Fibroblast of gingiva (primary cell): Measurements from ENCODE around the gene CHN2.

Source experiments
- DNase-seq: peaks from one replicate; pipeline ENCODE4 v3.0.0-alpha.2; 2011; ENCODE audit warnings: low read depth

The CHN2 gene

DNA sequence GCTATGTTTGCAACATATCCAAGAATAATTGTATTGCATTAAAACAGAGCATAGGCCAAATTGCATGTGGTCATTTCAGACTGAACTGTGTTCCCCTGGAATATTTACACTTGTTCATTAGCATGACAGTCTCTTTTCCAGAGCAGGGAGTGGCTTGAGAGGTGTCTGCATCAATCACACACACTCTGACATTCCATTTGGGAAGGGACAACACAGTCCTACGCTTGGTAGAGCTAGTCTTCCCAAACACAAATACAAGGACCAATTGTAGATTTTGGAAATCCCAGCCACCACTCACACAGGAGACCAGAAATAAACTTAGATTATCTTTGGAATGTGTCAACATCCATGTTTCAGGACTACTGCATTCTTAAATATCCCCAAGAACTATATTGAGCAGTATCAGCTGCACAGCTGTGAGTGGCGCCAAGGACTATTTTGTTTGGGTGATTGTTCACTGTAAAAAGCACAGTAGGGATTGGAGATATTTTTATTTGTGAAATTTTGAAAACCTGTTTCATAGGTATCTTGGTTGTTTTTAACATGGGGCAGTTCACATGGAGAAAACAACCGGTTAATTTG is 275.5 kb downstream of the CHN2 start:
- no peak for DNase-seq

DNA sequence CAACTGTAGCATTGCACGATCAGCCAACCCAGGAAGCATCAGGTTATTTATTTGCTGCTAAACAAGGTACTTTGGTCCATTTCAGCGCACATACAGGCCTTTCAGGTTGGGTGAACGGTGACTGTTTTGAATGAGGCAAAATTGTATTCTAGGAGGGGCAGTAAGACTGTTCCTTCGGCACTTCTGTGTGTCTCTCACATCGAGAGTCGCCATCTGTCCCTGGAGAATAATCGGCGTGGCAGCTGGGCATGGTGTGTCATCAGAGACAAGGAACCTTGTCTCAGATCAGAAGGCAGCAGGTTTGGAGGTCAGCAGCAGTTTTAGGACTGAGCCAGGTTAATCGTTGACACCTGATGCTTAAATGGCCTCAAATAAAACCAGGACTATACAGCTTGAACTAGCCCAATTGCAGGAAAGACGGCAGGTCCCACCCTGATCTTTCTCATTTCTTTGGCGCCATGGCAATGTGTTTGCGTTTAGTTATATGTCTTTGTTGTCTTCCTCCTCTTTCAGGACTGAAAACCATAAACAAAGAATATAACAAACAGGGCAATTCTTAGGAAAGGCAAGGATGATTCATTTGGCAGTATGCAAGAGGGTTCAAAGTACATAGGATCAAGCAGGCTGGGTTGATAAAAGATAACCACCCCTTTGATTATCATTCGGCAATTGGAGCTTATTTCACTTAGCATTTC is 277.0 kb downstream of the CHN2 start:
- DNase-seq, result no peak

DNA sequence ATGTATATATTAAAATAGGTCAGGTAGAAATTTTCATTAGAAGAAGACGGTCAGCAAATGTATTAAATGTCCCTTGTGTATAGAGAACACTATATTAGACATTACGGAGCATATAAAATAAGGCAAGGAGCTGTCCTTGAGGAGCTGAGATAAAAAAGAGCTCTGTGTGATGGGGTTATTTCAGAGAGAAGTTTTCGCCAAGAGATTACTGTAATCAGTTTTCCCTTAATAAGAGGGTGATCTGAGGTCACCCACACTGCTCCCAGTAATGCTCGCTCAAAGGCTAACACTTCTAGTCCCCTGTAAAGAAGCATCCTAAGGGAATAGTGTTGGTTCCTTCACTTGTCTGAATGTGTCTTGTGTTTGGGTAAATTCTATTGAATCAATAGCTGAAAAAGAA is 282.3 kb downstream of the CHN2 start:
- no peak for DNase-seq

DNA sequence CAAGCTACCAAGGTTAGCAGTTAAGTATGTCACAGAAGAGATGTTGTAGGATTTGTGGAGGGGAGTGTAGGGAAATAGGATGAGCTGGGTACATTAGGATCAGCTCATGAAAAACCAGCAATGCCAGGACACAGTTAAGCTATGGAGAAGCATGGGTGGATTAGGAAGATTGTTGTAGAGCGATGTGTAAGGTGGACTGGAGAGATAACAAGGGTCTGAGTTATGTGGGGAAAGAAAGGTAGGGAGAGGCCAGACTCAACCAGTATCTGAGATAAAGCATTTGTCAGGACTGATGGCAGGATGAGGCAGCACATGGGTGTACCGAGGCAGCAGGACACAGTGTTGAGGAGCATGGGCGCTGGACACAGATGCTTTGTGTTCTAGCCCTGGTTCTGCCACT is 283.7 kb downstream of the CHN2 start:
- no peak for DNase-seq

DNA sequence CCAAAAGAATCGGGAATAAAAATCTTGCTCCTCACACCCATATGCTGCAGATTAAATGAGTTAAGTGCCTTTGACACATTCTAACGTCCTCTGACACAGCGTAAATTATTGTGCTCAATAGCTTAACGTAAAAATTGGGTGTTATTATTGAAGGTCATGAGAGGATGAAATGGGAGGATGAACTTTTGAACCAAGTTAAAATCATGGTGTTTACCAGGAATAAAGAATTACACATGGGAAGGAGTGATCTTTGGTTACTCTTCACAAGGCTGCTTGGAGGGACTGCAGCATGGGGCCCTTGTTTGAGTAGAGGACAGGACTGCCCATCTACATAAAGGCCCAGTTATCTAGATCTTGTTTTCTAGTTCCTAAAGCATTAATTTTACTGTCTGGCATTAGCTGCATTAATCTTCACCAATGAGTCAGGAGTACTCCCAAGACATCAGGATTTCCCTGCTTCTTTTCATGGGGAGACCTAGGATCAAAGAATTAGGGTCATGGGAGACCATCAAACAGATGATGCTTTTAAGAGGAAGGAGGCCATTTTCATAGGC is 284.2 kb downstream of the CHN2 start:
- no peak for DNase-seq

DNA sequence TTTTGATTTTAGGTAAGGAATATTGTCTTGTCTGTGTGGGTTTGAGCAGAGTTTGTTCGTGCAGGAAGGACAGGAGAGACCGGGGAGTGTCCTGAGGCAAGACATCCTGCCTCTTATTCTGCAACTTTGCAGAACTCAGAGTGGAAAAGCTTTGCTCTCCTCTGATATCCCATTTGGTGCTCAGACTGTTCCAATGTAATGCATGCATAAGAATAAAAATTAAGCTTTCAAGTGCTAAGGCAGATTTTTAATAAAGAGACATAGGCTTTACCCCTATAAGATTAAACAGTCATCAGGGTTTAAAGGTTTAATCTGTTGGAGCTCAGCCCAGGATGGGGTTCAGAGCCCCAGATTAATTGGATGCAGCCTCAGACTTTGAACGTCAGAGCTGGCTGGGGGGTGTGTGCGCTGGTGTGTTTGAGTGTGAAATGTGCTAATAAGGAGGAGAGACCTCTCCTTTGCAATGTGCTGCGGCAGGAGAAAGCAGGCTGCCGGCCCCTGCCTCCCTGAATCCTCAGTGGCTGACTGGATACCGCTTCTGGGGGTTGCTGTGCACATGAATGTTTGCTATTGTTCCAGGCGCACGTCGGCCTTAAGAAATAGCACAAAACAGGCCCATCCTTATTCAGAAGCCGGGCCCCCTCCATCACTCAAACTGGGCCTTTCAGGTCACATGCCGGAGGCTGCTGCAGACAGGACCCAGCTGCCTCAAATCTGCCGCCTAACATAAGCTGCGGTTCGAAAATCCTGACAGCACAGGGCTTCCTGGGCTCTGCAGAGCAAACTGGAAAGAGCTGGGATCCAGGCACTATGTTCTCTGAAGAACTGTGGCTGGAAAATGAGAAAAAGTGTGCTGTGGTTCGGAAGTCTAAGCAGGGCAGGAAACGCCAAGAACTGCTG is 285.0 kb downstream of the CHN2 start:
- DNase-seq, result no peak

DNA sequence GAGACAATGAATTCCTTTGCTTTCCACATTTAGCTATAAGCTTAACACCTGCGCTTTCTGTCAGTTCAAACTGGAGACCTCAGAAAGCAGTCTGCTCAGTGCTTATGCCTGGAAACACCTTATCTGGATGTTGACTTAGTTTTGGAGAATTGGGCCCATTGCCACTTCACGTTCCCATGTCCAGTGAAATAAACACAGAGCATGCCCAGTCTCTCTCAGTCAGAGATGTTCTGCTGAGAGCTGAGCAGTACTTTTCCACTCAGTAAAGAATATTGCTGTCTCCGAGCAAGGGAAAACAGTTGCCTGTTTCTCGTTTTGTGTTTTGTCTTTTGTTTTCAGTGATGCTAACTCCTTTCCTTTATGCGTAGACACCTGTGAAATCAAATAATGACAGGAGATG is 285.9 kb downstream of the CHN2 start:
- no peak for DNase-seq

DNA sequence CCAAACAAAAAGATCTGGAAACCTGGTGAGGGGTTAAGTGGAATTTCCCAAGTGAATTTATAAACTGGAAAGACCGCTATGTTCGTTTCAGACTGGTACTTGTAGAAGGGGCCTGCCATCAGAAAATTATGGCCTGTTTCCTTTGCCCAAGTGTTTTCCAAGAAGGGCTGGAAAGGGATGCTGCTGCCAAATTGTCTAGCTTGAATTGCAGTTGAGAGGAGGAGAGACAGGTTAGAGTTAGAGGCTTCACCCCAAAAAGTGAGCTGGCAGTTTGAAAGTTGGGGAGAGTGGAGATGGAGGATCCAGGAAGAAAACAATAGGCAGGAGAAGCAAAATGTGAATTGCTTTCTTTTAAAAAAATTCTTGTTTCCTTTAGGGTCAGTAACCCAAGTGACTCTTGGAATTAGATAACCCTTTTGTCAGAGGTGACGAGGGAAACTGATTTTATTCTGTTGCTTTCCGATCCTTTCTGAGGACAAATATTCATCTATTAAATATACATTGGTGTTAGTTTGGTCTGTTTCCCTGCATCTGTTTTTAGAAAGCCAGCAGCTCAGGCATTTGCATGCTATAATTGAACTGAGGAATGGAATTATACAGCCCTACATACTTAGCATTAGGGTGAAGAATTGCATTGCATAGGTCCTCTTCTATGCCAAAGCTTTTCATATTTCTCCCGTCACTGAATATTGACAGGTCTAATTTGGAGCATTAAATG is 286.5 kb downstream of the CHN2 start:
- no peak for DNase-seq

DNA sequence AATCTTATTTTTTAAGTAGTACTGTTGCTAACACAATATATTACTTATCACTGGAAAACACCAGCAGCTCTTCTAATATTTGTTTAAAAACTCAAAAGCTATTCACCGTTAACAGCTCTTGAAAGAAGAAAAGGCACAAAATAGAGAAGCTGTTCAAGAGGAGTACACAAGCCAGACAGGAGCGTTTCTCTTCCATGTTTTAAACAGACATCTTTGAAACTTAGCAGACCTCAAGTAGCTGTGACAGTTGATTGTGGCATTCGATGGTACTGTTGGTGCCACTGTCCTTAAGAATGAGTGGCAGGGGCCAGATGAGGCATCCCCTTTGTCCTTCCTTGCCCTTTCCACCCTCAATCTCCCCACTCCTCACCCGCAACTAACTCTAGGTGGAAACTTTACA is 287.5 kb downstream of the CHN2 start:
- DNase-seq, result no peak

DNA sequence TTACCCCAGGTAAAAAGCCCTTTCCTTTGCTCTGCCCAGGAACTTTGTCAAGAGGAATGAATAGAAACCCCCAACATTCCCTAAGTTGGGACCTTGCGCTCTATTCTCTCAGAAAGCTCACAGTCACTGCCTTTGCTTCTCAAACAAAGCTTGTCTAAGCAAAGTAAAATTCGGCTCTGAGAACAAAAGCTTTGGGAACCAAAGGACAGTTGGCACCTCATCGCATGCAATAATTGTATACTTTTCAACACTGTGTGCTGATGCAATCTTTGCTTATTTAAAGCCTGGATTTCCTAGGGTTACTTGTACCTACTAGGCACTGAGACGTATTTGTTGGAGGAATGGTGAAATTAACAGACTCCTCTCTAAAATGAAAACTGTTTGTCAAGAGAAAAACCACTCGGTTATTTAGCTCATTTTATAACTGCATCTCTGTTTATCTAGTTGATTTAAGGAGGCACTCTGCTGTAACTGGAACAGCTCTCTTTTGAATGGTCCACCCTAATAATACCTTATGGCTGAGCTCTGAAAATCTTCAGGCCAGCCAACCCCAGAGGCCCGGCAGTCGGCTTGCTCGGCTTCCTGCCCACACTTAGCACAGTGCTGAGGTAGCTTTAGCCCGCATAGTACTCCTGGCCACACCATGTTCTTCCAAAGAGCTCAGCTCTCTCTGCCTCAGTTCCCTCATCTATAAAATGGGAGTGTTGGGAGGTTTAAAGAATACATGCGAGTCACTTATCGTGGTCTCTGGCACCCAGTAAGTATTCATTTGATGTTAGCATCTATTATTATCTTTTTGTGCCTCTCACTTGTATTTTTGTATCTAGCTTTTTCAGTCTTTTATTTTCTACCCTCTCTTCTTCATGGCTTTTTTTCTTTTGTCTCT is 288.9 kb downstream of the CHN2 start:
- no peak for DNase-seq

DNA sequence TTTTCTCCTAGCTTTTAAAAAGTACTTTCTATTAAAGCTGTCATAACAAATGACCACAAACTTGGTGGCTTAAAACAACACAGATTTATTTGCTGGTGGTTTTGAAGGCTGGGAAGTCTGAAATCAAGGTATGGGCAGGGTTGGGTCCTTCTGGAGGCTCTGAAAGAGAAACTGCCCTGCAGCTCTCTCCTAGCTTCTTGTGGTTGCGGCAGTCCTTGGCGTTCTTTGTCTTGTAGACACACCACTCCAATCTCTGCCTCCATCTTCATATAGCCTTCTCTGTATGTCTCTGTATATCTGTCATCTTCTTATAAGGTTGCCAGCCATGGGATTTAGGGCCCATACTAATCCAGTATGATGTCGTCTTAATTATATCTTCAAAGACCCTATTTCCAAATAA is 289.7 kb downstream of the CHN2 start:
- DNase-seq, result no peak

DNA sequence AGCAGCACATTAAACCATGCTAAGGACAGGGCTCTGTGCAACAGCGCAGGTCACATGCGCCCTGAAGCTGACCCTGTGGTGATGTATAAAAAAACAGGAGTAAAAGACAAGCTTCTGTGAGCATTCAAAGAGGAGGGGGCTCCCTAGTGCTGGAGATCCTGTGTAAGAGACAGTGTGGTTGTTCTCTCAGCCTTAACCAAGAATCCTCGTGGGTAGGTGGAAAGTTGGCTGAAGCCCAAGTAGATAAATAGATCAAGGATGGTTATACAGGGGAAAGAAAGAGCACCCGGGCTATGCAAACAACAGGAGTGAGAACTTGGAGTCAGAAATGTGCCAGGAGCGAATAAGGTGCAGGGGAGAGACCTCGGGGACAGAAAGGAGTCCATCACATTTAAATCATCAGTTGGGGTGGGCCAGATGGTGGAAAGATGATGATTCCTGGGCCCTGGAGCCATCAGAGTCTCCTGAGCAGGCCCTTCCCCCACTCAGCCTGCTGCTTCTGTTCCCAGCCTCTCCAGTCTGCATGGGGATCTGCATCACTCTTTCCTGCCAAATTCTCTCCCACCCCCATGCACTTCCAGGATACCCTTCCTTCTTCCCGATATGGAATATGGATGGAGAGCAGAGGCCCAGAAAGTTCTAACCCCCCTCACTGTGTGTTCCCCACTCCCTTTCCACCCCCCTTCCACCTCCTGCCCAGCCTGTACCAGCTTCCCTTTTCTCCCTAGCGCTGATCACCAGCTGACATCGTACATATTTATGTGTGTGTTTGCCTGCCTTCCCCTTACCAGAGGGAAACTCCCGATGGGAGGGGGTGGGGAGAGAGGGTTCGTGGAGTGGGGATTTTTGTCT is 291.0 kb downstream of the CHN2 start:
- no peak for DNase-seq

DNA sequence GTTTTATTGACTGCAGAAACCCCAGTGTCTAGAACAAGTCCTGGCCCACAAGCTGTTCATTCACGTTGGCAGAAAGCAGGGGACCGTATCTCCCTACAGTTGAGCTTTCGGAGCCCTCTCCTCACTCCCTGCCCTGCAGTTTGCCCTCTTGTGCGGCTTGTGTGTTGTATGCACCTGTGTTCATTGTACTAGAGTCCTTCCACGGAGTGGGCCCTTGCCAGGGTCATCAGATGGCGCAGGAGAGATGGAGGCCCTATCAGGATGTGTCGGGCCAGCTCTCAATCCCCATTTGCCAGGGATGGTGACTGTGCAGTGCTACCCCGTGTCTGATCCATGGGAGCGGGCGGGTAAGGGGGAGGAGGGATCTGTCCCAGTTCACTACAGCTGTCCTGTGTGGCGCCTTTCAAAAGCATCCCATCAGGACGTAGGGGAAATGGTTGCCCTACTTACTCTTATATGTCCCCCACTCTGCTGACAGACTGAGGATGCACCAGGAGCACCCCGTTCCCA is 291.7 kb downstream of the CHN2 start:
- DNase-seq, result no peak

DNA sequence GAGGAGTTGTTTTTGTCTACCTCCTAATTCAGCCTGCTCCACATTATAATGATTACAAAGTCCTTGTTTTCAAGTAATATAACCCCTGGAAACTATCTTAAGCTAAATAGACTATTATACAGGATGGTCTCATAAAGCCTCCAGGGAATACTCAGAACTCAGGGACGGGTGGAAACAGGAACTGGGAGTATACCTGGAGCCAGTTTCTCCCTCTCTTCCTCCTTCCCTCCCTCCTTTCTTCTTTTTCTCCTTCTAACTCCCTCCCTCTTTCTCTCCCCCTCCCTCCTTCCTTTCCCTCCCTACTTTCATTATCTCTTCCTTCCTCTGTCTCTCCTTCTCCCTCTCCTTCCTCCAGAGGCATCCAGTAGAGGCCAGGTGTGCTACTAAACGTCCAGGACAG is 292.8 kb downstream of the CHN2 start:
- DNase-seq, result no peak

DNA sequence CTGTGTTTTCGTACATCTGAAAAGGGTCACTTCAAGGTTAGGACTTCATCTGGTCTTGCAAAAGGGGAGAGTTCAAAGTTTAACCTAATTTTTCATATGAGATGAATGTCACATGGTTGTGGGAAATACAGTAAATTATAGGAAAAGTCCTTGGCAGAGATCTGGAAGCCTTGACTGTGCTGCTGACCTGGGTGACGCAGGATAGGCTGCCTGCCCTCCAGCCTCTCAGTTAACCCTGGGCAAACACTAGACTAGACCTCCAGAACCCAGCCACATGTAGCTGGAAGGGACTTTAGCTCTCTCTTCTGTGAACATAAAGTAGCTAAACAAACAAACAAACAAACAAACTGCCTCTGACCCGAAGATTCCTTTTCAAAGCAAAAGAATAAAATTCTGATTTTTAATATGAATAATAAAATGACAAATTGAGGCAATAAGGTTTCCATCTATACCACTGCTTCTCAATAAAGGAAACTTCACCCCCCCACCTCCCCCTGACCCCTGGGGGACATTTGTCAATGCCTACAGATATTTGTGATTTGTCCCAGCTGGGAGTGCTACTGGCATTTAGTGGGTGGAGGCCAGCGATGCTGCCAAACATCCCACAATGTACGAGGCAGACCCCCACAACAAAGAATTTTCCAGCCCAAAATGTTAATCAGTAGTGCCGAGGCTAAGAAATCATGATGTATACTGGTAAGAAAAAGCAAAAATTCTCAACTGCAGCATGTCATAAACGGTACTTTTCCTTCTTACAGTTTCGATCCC is 293.8 kb downstream of the CHN2 start:
- DNase-seq, result no peak

DNA sequence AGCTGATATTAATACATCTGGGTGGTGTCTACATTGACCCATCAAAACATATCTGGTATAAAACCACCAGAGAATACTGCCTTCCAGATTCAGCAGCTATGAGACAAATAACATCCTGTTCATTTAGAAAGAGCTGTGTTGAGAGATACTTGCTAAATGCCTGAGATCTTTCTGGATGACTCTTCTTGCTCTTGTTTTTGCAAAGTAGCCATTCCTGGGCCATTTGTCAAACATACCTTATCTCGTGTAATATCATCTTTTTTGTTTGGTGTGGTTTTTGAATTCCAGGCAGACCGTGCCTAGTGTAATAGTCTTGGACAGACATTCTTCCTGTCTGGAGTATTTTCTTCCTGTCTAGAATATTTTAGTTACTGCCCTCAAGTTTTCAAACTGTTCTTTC is 294.4 kb downstream of the CHN2 start:
- peak; percentile 37 for DNase-seq

DNA sequence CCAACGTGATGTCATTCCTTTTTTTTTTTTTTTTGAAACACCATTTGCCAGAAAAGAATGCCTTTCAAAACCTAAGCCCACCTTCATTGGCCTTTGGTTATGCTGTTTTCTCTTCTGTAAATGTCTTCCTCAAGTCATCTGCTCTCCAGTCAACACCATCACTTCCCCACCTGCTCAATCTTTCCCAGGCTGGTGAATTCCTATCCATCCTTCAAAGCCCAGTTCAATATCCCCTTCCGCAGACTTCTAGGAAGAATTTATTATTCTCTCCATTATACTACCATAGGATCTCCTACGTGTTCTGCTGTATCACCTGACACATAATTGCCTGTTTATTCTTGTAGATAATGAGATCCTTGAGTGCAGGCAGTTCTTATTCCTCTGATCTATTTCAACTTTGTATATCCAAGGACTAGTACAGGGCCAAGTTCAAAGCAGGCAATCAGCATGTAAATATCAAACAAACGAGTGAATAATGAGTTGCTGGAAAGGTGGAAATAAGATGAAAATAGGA is 295.6 kb downstream of the CHN2 start:
- no peak for DNase-seq

DNA sequence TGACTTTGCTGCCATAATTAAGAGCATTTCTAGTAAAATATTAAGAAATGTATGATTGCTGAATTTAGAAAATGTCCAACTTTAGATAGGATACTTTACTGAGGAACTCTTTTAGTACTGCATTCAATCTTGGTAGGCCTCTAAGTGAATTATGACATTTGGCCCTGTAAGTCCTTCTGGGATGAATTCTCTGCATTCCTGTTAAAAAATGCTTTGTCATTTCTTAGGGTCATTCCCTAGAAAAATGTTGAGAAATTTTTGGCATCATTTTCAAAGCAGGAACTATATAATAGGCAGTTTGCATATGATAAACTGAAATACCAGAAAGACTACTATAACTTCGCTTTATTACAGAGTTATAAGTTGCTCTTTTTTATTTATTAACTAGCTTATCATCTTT is 299.8 kb downstream of the CHN2 start:
- peak; percentile 65 for DNase-seq

DNA sequence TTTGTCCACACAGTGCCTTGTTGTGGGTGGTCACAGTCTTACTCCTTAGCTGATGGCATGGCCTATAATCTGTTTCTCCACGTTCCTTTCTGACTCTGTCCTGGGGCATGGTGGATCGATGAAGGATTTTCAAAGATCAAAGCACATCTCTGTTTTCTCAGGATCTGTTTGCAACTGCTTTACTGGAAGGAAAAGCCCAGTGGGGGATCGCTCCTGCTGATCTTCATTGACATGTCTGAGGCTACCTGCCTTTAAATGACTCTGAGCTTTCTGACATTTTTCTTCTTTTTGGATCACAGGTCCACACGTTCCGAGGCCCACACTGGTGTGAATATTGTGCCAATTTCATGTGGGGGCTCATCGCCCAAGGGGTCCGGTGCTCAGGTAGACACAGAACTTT is 301.1 kb downstream of the CHN2 start:
- no peak for DNase-seq
